HG03457 (cell line): ENCODE measurements around the gene CYS1.
"Not testable (repeated sequence)": the region's sequence is repeated elsewhere in the genome, so short reads cannot be mapped to it uniquely, and the experiment has no call there.

Experiments used
- ATAC-seq: cut with Tn5 transposase; IDR thresholded peaks from one replicate; pipeline ENCODE4 v1.9.1; 2021; ENCODE audit warnings: moderate number of reproducible peaks; ENCODE audit not compliant: unreplicated experiment

The CYS1 gene

DNA sequence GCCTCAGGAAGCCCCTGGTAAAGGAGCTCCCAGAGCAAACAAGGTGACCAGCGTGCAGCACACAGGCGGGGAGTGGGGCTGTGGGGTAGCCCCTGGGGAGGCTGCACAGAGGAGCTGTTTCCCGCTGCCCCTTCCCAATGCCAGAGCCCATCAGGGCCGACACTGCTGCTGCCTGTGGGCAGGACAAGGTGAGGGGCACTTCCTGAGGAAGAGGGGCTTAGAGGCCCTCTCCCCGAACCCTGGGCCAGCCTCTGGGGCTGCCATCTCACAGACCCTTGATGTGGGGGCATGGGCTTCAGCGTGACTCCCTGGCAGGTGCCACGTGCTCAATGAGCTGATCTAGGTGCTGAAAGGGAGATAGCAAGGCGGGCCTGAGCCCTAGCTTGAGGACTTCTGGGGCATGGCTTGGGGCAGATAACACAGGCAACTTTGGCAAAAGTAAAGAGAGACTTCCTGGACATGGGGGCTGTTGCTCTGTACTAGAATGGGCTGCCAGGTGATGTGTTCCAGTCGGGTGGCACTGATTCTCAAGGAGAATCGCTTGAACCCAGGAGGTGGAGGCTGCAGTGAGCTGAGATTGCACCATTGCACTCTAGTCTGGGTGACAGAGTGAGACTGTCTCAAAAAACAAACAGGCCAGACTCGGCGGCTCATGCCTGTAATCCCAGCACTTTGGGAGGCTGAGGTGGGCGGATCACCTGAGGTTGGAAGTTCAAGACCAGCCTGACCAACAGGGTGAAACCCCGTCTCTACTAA is 46.8 kb downstream of the CYS1 start:
- ATAC-seq = no peak

DNA sequence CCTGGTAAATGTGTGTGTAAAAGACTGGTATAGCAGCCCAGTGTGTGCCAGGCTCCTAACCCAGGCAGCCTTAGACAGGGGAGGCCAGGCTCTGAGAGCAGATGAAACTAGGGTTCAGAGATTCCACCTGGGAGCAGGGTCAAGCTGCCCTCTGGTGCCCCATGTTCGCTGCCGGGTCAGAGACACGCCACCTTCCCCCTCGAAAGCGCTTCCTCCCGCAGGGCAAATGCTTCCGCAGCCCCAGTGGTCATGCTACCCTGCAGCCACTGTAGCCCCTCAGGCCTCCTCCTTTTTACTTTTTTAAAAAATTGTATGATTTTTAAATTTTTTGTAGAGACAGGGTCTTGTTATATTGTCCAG is 47.5 kb downstream of the CYS1 start:
- no peak for ATAC-seq

DNA sequence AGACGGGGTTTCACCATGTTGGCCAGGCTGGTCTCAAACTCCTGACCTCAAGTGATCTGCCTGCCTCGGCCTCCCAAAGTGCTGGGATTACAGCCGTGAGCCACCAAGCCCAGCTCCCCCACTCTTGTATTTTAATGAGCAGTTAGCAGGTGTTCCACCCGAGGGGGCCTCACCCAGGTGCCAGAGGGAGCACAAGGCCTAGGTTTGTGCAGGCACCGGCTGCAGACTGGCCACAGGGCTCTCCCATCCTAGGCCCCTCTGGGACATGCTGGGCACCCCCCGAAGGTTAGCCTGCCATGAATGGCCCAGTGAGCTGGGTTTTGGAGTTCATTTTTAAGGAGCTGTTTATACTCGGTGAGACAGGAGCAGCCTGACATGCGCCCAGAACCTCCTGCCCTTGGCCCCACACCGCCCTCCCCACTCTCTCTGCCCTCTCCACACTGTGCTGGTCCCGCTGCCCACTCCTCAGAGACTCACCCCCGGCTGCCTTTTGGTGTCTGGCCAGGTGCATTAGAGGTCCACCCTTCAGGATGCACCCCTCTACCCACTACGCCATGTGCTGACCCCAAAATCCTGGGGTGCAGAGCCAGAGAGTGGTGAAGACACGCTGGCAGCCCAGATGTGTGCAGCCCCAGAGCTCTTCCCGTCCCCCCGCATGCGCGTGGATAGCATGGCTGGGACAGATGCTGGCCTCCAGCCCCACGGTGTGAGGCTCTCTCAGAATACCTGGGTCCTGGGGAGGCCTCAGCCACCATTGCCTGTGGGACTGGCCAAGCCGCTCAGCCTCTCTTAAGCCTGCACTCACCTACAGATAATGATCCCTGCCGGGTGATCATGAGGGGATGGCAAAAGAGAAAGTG is 48.1 kb downstream of the CYS1 start:
- no peak for ATAC-seq

DNA sequence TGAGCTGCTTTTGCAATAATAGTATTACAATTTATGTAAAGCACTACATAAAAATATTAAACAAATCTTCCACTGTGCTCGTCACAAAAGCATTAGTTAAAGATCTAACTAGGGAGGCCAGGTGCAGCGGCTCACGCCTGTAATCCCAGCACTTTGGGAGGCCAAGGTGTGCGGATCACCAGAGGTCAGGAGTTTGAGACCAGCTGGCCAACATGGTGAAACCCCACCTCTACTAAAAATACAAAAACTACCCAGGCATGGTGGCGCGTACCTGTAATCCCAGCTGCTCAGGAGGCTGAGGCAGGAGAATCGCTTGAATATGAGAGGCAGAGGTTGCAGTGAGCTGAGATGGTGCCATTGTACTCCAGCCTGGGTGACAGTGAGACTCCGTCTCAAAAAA is 49.4 kb downstream of the CYS1 start:
- not testable (repeated sequence) for ATAC-seq

DNA sequence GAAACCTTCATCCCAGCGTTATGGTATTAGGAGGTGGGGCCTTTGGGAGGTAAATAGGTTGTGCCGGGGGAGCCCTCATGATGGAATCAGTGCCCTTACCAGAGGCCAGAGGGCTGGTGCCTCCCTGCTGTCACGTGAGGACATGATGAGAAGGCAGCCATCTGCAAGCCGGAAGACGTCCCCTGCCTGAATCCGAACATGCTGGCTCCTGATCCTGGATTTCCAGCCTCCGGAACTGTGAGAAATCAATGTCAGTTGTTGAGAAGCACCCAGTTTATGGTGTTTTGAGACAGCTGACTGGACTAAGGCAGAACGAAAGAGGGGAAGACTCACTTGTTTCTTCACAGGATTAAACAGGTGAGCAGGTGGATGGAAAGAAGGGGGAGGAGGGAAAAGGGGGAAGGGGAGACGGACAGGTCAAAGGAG is 49.9 kb downstream of the CYS1 start:
- ATAC-seq = no peak

DNA sequence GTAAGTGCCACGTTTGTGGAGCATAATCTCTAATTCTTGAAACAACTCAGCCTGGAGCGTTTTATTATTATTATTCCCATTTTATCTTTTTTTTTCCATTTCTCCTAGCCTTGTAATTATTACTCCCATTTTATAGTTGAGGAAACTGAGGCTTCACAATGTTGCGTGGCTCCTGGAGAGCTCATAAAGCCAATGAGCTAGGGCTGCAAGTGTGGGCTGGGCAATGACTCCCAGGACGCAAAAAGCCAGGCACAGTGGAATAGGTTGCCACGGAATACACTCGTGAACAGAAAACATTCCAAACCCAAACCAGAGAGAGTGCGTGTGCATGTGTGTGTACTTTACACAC is 50.4 kb downstream of the CYS1 start:
- no peak for ATAC-seq

DNA sequence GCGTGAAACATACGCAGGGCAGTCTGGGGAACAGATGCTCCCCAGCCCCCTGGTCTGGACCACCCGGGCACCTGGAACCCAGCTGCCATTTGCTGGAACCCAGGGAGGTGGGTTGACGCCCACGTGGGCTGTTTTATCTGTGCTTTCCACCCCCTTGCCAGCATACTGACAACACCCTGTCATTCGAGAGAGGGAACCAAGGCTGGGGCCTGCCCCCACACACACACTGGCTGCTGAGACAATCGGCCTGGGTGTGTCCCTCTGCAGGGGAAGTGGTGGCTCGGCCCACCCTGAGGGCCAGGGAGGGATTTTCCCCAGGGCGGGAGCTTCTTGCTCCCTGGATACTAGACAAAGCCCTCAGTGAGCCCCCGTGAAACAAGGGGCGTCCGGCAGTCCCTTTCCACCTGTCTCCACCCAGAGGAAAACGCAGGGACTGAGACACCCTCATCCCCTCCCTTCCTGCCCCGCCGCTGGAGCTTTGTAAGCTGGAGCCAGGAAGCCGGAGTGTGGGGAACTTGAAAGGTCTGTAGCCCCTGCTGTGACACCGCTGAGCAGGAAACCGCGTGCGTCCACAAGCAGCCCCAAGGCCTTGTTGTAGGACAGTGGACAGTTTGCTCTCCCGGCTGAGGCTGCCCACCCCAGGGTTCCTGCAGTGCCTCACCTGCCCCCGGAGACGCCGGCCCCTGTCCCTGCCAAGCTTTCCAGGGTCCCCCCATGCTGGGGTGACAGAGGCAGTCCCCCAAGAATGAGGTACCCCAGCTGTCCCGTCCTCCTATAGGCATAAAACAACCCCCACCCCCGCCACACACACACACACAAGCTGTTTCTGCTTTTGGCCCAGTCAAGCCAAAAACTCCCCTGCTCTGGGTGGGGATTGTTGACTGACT is 51.0 kb downstream of the CYS1 start:
- ATAC-seq = peak; percentile 71

DNA sequence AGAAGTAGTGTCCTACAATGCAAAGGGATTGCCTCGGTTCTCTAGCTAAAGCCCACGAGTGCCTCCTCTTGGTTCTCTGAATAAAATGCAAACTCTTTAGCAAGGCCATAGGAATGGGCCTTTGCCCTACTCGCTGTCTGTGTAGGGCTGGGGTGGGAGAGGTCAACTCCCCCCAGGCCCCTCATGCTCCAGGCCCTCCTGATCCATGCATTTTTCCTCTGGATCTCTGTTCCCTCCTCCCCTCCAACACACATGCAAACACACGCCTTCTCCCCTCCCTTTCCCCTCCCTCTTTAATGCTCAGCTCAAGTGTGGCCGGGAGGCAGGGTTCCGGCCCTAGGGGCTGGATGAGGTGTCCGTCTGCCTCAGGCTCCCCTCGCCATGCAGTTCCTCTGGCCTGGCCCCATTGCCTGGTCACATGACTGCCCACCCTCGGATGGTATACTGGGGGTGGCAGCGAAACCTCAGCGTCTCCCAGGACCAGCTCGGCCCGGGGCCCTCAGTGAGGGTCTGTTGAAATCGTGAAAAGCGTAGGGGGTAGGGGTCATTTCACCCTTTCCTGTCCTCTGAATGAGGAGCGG is 51.7 kb downstream of the CYS1 start:
- ATAC-seq = no peak

DNA sequence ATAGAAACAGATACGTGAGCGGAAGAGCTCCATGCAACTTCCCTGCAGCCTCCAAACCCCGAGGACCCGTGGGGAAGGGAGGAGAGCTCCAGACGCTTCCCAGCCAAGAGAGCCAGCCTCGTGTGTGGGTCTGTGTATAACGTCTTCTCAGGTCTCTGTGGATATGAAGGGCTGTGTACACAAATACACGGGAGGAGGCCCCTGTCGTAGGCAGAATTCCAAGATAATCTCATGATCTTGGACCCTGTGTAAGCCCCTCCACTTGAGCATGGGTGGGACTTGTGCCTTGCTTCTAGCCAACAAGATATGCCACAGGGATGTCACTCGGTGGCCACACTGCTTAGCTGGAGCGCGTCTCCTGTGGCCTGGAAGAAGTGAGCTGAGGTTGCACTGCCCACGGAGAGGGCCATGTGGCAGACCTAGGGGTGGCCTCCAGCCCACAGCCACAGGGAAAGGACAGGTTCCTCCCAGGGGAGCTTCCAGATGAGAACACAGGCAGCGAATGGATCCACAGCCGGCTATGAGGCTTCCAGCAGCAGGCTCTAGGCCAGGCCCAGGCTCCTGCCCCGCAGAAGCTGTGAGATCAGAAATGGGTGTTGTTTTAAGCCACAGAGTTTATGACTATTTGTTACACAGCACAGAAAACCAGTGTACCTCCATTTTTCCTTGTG is 52.4 kb downstream of the CYS1 start:
- ATAC-seq = no peak

DNA sequence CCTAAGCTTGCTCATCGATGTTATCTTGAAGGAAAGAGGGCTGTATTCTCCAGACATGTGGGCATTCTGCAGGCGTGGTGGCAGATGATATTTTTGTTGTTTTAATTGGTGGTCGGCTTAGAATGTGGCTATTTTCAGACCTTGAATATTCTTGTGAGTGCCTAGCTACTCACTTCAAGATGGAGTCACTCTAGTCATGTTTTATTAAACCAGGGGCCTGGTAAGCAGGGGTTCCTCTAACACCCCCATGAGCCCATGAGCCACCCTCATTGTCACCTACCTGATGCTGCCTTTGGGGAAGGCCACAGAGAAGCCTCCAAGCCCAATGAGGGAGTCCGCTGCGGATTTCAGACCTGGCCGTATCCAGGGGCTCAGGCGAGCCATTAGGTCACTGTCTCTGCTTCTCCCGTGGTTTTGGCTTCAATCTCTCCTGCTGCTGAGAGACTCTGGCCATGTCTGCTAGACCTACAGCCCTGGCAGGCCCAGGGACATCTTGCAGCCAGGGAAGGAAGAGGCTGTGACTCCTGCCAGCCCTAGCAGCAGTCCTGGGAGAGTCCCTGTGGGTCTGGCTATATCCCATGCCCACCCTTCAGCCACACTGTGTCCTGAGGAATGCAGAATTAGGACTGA is 53.2 kb downstream of the CYS1 start:
- ATAC-seq = no peak

DNA sequence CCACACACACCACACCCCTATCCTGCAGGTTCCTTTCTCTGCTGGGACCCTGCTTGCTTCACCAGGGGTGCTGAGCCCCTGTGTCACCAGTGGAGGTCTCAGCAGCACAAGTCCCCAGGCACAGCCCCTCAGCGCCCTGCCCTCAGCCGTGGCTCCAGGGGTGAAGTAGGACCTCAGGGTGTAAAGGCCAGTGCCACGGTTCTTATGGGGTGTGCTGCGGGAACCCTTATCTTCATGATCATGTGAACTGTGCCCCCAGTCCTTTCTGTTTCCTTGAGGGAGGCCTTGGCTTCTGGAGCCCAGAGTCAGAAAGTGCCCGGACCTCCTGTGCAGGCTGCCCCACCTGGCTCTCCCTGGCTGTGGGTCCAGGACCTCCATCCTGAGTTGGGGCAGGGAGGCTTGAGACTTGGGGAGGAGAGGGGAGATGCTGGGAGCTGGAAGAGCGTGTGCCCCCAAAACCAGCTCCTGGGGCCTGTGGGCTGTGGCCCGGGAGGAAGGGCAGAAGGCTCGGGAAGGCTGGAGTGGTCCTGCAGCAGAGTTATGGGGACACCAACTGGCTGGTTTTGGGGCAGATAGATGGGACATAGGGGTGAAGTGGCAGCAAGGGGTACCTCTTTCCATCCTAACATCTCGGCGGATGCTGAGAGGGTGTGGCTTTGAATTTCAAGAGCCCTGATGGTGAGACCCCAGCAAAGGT is 57.1 kb downstream of the CYS1 start:
- ATAC-seq = no peak

DNA sequence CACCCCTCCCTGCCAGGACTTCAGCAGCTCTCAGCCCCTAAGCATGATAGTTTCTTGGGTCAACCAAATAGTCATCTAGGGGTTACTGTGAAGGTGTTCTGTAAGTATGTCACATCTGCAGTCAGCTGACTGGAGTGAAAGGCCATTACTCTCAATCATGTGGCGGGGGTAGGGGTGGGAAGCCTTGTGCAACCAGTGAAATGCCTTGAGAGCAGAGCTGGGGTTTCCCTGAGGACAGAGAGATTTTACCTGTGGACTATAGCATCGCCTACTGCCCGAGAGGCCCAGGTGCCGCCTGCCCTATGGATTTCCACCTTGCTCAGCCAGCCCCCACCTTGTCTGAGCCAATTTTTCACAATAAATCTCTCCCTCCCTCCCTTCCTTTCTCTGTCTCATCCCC is 57.8 kb downstream of the CYS1 start:
- ATAC-seq = no peak

DNA sequence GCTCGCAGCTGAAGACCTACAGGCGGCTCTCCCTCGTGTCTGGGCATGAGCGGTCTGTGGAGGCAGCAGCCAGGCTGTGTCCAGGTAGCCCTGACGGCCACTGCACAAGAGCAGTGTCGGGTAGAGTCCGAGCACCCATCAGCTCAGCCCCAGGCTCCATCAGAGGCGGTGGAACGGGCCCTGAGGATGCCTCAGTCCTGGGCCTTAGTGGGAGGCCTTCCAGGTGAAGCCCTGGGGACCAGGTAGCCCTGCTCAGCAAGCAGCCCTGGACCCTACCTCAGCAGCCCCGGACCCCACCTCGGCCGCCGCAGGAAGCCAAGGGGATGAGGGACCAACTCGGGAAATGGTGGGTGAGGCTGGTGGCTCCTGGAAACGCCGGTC is 58.2 kb downstream of the CYS1 start:
- ATAC-seq = no peak

DNA sequence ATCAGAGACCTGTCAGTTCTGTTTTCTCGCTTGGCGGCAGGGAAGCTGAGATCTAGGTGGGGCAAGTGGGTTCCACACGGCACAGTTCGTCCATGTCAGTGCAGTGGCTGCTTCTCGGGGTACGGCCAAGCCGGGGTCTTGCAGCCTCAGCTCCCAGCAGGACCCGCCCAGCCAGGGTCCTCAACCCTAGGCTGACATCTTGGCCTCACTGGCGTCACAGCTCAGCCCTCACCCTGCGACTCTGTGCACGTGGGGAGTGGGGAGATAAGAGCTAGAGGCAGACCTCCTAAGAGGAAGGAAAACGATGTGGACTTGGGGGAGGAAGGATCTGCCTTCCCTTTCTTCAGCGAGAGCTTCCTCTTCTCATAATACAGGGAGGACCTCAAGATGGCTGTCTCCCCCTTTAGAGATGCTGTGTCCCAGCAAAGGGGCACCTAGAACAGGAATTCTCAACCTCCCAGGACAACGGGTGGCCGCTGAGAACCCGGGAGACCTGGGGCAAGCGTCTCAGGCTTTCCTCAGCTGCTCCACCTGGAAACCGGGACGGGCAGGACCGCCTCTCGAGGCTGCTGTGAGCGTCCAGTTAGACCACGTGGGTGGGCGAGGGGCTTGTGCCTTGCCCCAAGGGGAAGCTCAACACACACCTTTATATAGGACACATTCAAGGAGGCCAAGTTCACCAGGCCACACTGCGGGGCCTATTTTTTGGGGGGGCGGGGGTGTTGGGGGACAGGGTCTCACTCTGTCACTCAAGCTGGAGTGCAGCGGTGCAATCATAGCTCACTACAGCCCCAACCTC is 60.4 kb downstream of the CYS1 start:
- no peak for ATAC-seq

DNA sequence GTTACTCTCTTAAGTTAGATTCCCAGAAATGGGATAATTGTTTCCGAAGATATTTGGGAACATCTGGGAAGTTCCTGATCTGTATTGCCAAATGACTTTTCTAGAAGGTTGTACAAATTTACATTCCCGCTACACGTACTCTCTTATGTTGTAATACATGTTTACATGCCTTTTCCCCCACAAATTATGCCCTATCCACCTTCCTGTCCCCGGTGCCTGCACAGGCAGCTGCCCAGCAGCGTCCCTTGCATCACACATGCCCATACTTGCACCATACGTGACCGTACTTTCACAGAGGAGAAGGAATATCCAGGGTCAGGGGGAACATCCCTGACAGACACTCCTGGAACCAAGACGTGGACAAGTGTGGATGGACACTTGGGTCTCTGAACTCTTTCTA is 61.0 kb downstream of the CYS1 start:
- no peak for ATAC-seq

DNA sequence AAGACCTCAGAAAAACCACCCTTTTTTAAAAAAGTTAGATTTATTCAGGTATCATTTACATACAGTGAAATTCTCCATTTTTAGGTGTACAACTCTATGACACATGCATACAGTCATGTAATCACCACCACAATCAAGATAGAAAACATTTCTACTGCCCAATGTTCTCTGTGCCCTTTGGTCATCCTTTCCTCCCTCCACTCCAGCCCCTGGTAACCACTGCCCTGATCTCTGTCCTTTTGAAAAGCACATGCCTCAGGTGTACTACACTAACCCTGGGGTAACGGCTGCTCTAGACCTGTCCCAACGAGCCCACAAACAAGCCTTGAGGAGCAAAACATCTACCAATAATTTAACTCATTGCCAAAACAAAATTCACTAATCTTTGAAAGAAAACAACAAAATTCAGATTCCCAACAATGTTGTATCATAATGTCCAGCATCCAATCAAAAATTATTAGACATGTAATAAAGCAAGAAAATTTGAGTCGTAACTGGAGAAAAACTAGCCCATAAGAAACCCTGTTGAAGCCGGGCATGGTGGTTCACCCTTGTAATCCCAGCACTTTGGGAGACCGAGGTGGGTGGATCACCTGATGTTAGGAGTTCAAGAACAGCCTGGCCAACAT is 62.8 kb downstream of the CYS1 start:
- no peak for ATAC-seq

DNA sequence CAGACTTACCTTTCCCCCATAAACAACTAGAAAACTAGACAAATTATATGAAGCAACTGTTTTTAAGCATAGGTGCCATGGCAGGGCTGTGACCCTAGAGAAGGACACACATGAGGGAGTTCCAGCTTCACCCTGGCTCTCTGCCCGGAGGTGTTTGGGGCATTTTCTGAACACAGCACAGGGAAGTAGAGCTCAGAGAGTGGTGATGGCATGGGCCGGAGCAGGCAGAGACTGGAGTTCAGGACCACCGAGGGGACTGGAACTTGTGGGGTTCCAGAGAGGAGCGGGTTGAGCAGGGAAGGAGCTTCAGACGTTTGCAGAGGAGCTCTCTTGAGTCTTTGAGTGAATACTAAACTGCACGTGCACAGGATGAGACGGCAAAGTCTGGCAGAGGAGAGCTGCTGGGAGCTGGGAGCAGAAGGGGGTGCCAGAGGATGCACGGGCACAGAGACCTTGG is 63.4 kb downstream of the CYS1 start:
- ATAC-seq = no peak
